Gastroesophageal sphincter (tissue), 4 donors: Measurements from ENCODE around the gene IL1RAPL2. TPM values are rescaled to one million over a fixed set of nuclear protein-coding genes. Genes with fewer than 3 reads are reported as not detected.
"Not testable (repeated sequence)": the region's sequence is repeated elsewhere in the genome, so short reads cannot be mapped to it uniquely, and the experiment has no call there.

Source experiments
- ATAC-seq: fragments of 150-250 bp; one replicate; pipeline ENCODE4 v1.9.1; 2016; ENCODE audit warnings: mild to moderate bottlenecking, moderate library complexity
- H3K27ac ChIP-seq, 4 donors: fragments of 200-600 bp; sonication (generic) in 3 of 4; 1 replicate in 3 of 4; 2 replicates in 1 of 4; pipeline ENCODE4 v1.5.1; 2016 to 2019
- H3K27me3 ChIP-seq: fragments of 200-600 bp; sonication (generic); one replicate; pipeline ENCODE4 v1.5.1; 2019
- H3K36me3 ChIP-seq, 2 donors: fragments of 200-600 bp; sonication (generic); one replicate each; pipeline ENCODE4 v1.5.1; 2019; ENCODE audit warnings: control low read depth in 1 of 2
- H3K4me1 ChIP-seq, 3 donors: fragments of 200-600 bp; sonication (generic); 1 replicate in 2 of 3; 2 replicates in 1 of 3; pipeline ENCODE4 v1.5.1; 2016 to 2019; ENCODE audit warnings: control low read depth in 2 of 3
- H3K4me3 ChIP-seq, 2 donors: fragments of 200-600 bp; sonication (generic); one replicate each; pipeline ENCODE4 v1.5.1; 2019; ENCODE audit warnings: mild to moderate bottlenecking in 1 of 2, moderate library complexity in 1 of 2
- H3K9me3 ChIP-seq, 3 donors: fragments of 200-600 bp; sonication (generic); one replicate each; pipeline ENCODE4 v1.5.1; 2017 to 2019; ENCODE audit warnings: control low read depth in 2 of 3
- CTCF ChIP-seq, 4 experiments: fragments of 200-600 bp in 2 of 4; fragments of 450-650 bp in 2 of 4; sonication (generic) in 1 of 4; IDR thresholded peaks; one replicate each; pipeline ENCODE4 v1.5.1; 2017 to 2019; ENCODE audit warnings: antibody characterized with exemption in 4 of 4, mild to moderate bottlenecking in 2 of 4, moderate library complexity in 2 of 4
- EP300 ChIP-seq: sonication (generic); formaldehyde crosslinking; IDR thresholded peaks from one replicate; pipeline ENCODE4 v1.6.1; 2017; ENCODE audit warnings: antibody characterized with exemption, mild to moderate bottlenecking
- POLR2A ChIP-seq, 2 donors: fragments of 450-650 bp; IDR thresholded peaks; one replicate each; pipeline ENCODE4 v1.6.1; 2017; ENCODE audit warnings: antibody characterized with exemption in 2 of 2, mild to moderate bottlenecking in 2 of 2, moderate library complexity in 1 of 2
- POLR2AphosphoS5 ChIP-seq: sonication (generic); formaldehyde crosslinking; IDR thresholded peaks from one replicate; pipeline ENCODE4 v1.6.1; 2017; ENCODE audit warnings: antibody characterized with exemption
- WGBS, 2 donors: methylation state at CpG; one replicate each; pipeline ENCODE4 v1.1.5; 2018; ENCODE audit warnings: low coverage in 1 of 2; 5-methylcytosine and 5-hydroxymethylcytosine counted together
- total RNA-seq, 4 donors: library from RNA; depleted of rRNA; stranded (reverse); fragments of >200 nt; gene quantifications; one replicate each; pipeline ENCODE4 v1.1.0, GENCODE V29; 2016

Gene IL1RAPL2
- total RNA-seq, 4 donors from 2014 or later = 0.54 TPM; not detected in 2

GRCh38 chrX:105650986-105651385, 1085.0 kb downstream of the IL1RAPL2 start:
- H3K27ac ChIP-seq = no peak overlapping the region
- no peaks in the 10 kb centered on the region for H3K36me3 ChIP-seq
- H3K9me3 ChIP-seq = no peaks in the 10 kb centered on the region
- TF ChIP-seq POLR2A (IDR thresholded peaks at IDR 0.05) (no peak), POLR2AphosphoS5 (no peak), EP300 (no peak)
- no peaks in the 10 kb centered on the region for H3K4me1 ChIP-seq
- 53 to 58% methylated on average over 1 to 2 of the region's 2 CpGs for WGBS, 2 donors
- no peak overlapping the region for H3K4me3 ChIP-seq
- ATAC-seq = no peak
- no peaks in the 10 kb centered on the region for H3K27me3 ChIP-seq

- no peak for ATAC-seq
- WGBS, 2 donors = 67 to 85% methylated on average over 2 of the region's 2 CpGs
- Histone ChIP-seq H3K4me3 (no peak overlapping the region), H3K36me3 (no peaks in the 10 kb centered on the region), H3K9me3 (no peaks in the 10 kb centered on the region), H3K4me1 (no peaks in the 10 kb centered on the region), H3K27ac (no peak overlapping the region), H3K27me3 (no peaks in the 10 kb centered on the region)
- TF ChIP-seq CTCF (IDR thresholded peaks at IDR 0.05) = no peak
- no peak for TF ChIP-seq POLR2AphosphoS5
- no peak for TF ChIP-seq POLR2A (IDR thresholded peaks at IDR 0.05)
- no peak for TF ChIP-seq EP300
These were observed 1087.9 kb downstream of the IL1RAPL2 start for GRCh38 chrX:105653891-105654290.

GRCh38 chrX:105658136-105658535, 1092.1 kb downstream of the IL1RAPL2 start:
- Histone ChIP-seq H3K4me1 (no peaks in the 10 kb centered on the region), H3K36me3 (no peaks in the 10 kb centered on the region), H3K27ac (no peak overlapping the region), H3K9me3 (no peaks in the 10 kb centered on the region), H3K27me3 (no peaks in the 10 kb centered on the region), H3K4me3 (no peak overlapping the region)
- no peak for ATAC-seq
- 79 to 100% methylated on average over 1 to 2 of the region's 2 CpGs for WGBS, 2 donors
- TF ChIP-seq POLR2AphosphoS5 (no peak), CTCF (IDR thresholded peaks at IDR 0.05) (no peak), POLR2A (IDR thresholded peaks at IDR 0.05) (no peak), EP300 (no peak)

GRCh38 chrX:105662248-105662647, 1096.2 kb downstream of the IL1RAPL2 start:
- no peaks in the 10 kb centered on the region for H3K36me3 ChIP-seq
- H3K9me3 ChIP-seq = no peaks in the 10 kb centered on the region
- no peaks in the 10 kb centered on the region for H3K4me1 ChIP-seq
- no peak for TF ChIP-seq POLR2AphosphoS5
- TF ChIP-seq EP300 = no peak
- no peak for TF ChIP-seq POLR2A (IDR thresholded peaks at IDR 0.05)
- TF ChIP-seq CTCF (IDR thresholded peaks at IDR 0.05) = no peak
- H3K27ac ChIP-seq = no peak overlapping the region
- ATAC-seq = no peak
- H3K27me3 ChIP-seq = no peaks in the 10 kb centered on the region
- H3K4me3 ChIP-seq = no peak overlapping the region
- WGBS, 2 donors = 81% methylated on average over 2 of the region's 2 CpGs; no CpG with 5 or more reads in 1 of the 2 donors

- Histone ChIP-seq H3K36me3 (no peaks in the 10 kb centered on the region), H3K4me3 (no peak overlapping the region), H3K27me3 (no peaks in the 10 kb centered on the region), H3K9me3 (no peaks in the 10 kb centered on the region), H3K27ac (no peak overlapping the region), H3K4me1 (no peaks in the 10 kb centered on the region)
- no peak for ATAC-seq
- WGBS, 2 donors = 40 to 100% methylated on average over 1 to 2 of the region's 2 CpGs
- TF ChIP-seq POLR2AphosphoS5 (no peak), EP300 (no peak), CTCF (IDR thresholded peaks at IDR 0.05) (no peak), POLR2A (IDR thresholded peaks at IDR 0.05) (no peak)
These were observed 1098.2 kb downstream of the IL1RAPL2 start for GRCh38 chrX:105664243-105664642.

- 40% methylated on average over 1 of the region's 7 CpGs; no CpG with 5 or more reads in 1 of the 2 donors for WGBS, 2 donors
- H3K9me3 ChIP-seq, H3K36me3 ChIP-seq, H3K4me3 ChIP-seq, H3K4me1 ChIP-seq, H3K27me3 ChIP-seq, H3K27ac ChIP-seq, ATAC-seq: not testable (repeated sequence)
These were observed 1118.3 kb downstream of the IL1RAPL2 start for GRCh38 chrX:105684288-105684687.
